Activated CD8-positive, alpha-beta memory T cell treated with anti-CD3 and anti-CD28 coated beads for 24 hours (primary cell): ENCODE results near the gene TUBGCP3.
"Not testable (repeated sequence)": the region's sequence is repeated elsewhere in the genome, so short reads cannot be mapped to it uniquely, and the experiment has no call there.

Source experiments
- DNase-seq: peaks from one replicate; pipeline ENCODE4 v3.0.0-alpha.2; 2020

The TUBGCP3 gene

DNA sequence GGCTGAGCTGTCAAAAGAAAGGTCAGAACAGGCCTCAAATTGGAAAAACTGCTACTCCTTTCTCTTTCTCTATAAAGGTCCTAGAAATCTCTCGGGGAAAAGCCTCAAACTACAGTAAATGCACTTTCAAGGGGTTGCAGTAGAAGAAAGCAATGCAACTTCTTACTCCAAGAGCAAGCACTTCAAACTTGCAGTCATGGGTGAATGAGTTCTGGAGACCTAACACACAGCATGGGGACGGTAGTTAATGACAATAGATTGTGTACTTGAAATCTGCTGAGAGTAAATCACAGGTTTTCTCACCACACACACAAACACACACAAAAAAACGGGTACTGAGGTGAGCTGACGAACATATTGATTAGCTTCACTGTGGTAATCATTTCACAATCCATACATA is 11.8 kb downstream of the TUBGCP3 start:
- DNase-seq: no peak

DNA sequence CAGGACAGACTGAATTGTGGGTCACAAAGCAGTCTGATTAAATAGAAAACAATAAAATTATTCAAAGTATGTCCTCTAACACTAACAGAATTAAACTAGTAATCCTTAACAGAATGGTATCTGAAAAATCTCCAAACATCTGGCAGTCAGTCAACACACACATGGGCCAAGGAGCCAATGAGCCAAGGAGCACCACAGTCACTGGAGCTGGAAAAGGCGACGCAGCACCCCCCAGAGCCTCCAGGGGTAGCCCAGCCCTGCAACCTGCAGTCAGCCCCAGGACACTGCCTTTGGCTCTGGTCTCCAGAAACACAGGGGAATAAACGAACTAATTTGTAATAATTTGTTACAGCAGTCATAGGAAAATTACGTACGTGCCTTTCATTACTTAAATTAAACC is 12.3 kb downstream of the TUBGCP3 start:
- DNase-seq: no peak

GRCh38 chr13:112574834-112575613 is 12.9 kb downstream of the TUBGCP3 start:
- no peak for DNase-seq

- no peak for DNase-seq
Observed at GRCh38 chr13:112574416-112574815, 13.5 kb downstream of the TUBGCP3 start.

DNA sequence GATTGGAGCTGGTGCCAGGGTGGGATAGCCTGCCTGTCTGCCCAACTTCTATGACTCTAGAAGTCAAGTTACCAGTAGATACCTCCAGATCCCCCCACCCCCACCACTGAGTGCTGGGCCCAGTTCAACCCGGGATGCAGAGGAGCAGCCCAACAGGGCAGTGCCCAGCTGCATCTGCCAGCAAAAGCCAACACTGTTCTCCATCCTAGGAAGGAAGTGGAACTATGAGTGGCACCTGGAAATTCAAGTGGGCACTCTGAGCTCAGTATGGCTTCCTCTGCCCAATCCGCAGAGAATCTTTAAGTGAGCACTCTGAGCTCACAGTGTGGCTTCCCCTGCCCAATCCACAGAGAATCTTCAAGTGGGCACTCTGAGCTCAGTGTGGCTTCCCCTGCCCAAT is 14.2 kb downstream of the TUBGCP3 start:
- no peak for DNase-seq

GRCh38 chr13:112572366-112572765 is 15.6 kb downstream of the TUBGCP3 start:
- no peak for DNase-seq

GRCh38 chr13:112569821-112570220 is 18.1 kb downstream of the TUBGCP3 start:
- DNase-seq: no peak

DNA sequence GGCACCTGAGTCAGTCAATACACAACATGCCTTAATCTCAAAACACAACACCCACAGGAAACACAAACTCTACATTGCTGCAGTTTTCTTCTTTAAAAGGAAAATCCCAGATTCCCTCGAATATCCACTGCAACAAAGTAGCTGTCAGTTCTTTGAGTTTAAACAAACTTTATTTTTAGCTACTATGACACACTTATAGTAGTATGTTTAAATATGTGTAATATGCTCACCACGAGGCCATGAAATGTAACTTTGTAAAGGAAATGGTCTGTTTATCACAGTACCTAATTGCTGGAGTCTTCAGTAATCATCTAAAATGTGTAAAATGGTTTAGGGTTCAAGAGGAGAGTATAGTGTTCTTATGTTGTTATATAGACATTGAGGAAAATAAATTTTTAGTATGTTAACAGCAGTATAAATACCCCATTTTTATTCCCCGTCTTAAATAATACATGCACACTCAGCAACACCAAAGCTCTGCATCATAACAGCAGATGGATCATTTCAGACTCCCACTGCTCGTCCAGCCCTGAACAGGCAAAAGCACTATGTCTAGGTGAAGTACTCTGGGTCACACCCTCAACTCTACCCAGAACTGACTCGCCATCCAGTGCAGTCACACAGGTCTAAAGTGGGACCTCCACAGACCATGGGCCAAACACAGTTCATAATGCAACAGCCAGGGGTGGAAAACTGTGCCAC is 20.6 kb downstream of the TUBGCP3 start:
- no peak for DNase-seq

DNA sequence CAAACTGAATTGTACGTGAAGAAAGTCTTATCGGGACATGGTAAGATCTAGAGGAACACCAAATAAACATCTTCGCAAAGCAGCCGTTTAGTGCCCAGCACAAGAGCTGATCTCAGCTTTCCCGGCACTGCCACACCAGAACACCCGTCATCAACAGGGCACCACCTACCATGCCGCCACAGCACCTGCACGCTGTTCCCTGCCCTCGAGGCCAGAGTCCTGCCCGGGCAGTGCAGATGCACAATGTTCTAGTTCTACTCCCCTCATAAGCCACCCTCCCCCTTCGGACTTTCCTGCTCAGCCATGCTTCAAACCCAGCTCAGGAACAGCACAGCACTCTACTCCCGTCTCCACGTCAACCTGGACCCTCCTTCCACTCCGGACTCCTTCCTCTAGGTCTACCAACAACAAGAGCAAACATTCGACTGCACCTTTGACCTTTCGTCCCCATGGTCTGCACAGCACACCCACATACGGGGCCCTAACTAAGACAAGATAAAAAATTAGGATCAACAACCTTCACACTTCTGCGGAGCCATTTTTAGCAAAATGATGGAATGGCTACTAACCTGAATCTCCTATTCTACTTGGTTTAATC is 25.1 kb downstream of the TUBGCP3 start:
- DNase-seq: no peak

DNA sequence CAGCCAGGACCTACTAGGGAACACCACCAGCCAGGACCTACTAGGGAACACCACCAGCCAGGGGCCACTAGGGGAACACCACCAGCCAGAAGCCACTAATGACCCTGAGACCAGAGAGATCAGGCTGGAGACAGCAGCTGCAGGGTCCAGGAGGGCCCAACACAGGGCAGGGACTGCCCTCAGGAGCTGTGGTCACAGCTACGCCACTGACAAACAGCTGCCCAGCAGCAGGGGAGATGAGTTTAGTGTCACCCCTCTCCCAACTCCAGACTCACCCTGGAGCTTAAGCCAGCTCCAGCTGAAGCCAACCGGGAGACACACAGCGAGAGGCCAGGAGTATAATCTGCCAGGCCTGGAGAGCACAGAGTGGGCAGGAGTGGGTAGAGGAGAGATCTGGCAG is 25.7 kb downstream of the TUBGCP3 start:
- no peak for DNase-seq

GRCh38 chr13:112561478-112561877 is 26.5 kb downstream of the TUBGCP3 start:
- no peak for DNase-seq

DNA sequence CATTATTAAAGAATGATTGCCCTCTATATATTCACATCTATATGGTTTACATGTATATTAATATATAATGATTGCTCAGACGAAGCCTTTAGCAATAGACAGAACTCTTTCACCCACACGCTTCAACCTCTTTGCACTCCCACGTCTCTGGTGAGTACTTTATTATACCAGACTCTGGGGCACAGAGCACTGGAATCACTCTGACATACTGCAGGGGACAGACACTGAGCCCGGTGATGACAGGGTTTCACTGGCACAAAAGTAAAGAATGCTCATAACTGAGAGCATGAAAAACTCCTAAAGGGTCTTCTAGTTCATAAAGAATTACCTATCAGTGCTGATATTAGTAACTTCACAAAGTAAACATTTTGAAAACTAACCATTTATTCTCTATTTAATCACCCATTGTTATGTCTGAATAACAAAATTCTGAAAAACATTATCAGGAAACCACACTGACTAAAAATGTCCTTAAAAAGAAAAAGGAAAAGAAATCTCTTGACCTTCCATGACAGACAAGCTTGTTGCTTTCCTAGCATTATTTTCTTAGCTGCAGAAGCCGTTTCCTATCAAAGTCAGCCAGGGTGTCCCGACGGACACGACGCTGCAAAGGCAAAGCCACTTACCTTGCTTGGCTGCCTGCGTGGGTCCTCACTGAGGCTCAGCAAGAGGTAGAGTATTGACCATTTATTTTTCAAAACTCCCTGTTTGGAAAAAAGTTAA is 29.1 kb downstream of the TUBGCP3 start:
- no peak for DNase-seq

DNA sequence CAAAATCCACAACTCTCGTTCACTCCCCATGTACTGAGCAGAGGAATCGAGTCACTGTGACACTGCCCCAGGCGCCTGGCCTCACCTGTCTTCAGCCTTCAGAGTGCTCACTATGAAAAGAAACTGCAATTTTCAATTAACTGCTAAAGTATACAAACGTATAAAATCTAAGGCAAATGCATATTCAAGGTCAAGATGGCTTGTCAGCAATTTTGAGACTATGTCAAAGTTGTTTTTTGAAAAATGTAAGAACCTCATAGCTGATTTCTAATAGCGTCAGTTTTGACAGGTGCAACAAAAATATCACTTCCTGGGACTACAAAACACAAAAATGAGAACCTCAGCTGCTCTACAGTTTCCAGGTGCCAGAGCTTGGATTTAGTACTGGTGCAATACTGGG is 31.4 kb downstream of the TUBGCP3 start:
- no peak for DNase-seq

- no peak for DNase-seq
Observed at GRCh38 chr13:112554214-112554850, 33.6 kb downstream of the TUBGCP3 start.

GRCh38 chr13:112548975-112549374 is 39.0 kb downstream of the TUBGCP3 start:
- DNase-seq: not testable (repeated sequence)

- no peak for DNase-seq
Observed at GRCh38 chr13:112545856-112546255, 42.1 kb downstream of the TUBGCP3 start.

- no peak for DNase-seq
Observed at GRCh38 chr13:112532837-112533745, 54.9 kb downstream of the TUBGCP3 start.

DNA sequence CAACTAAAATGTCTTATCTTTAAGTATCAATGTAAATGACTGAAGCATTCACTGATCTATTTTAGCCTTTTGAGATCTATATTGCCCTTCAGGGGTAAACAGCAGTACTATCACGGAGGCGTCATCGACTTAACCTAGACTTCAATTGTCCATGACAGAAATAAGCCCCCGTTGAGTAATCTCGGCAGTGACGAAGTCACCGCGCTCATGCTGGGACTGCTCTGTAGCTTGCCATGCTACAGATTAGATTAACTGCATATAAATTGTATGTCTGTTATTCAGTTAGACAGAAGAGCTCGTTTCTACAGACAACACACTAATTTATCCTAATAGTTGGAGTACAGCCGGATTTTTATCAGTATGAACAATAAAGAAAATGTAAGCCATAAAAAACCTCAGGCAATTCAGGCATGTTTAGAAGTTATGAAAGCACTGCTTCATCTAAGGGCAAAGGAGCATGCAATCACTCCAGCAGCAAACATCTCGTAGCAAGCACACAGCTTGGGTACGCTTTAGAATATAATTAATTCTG is 56.6 kb downstream of the TUBGCP3 start:
- no peak for DNase-seq

- no peak for DNase-seq
Observed at GRCh38 chr13:112530861-112531260, 57.1 kb downstream of the TUBGCP3 start.

- no peak for DNase-seq
Observed at GRCh38 chr13:112529216-112529615, 58.7 kb downstream of the TUBGCP3 start.

- DNase-seq: no peak
Observed at GRCh38 chr13:112526146-112526853, 61.7 kb downstream of the TUBGCP3 start.
